ENCODE data around the gene THSD4.
"Not testable (repeated sequence)": the region's sequence is repeated elsewhere in the genome, so short reads cannot be mapped to it uniquely, and the experiment has no call there.

THSD4 gene

DNA sequence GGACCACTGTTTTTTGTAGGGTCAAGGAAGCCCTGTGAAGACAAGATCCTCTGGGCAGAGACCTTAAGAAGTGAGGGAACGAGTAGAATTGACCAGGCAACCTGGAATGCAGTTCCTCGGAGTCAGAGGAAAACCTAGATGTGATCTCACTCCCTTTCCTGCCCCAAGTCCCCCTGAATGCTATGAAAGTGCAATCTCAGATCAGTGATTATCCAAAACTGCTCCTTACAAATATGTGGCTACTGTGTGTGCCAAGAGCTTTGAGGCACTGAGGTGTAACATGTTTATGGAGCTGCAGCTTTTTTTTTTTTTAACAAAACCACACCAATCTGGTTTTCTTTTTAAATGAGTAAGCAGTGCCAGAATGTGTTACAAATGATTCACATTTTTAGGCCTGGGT, 35.8 kb downstream of the THSD4 start:
- DNase-seq: no peak

DNA sequence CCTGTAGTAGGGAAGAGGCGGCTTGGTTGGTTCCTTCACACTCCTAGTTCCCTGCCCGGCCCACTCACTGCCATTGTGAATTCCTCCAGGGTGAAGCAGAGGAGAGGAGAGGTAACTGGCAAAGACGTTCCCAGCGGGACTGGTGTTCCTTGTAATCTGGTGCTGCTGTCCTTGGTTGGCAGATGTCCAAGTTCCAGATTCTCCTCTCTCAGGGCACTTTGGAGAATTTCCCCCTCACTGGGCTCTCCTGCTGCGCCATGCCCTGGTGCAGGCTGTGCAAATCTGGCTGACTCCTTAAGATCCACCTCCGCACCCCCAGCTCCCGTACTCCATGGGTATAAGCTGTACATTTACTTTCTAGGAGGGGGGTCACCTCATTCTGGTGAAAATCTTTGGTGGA, 37.3 kb downstream of the THSD4 start:
- no peak for DNase-seq

DNA sequence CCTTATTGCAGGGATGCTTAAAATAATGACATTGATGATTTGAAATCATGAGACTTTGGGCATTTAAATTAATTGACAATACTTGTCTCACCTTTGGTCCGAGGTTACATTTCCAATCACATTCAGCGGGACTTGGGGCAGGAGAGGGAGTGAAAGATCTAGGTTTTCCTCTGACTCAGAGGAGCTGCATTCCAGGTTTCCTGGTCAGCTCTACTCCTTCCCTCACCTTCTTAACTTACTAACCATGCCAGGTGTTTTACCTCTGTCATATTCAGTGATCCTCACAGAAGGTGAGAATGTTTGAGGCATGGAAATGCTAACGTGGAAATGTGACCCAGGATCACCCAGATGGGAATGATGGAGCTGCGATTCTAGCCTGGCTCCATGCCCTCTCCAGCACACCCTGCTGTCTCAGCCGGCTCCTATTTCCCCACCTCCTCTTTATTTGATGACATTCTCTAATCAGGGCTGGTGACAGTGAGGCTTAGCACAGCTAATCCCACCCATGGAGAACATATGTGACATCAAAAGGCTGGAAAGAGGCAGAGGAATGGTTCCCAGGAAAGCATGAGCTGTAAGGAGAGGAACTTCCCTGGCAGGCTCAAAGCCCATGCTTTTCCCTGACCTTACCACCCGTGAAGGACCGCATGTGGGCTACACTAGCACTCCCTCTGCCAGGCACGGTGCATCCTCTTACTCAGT, 38.7 kb downstream of the THSD4 start:
- no peak for DNase-seq

DNA sequence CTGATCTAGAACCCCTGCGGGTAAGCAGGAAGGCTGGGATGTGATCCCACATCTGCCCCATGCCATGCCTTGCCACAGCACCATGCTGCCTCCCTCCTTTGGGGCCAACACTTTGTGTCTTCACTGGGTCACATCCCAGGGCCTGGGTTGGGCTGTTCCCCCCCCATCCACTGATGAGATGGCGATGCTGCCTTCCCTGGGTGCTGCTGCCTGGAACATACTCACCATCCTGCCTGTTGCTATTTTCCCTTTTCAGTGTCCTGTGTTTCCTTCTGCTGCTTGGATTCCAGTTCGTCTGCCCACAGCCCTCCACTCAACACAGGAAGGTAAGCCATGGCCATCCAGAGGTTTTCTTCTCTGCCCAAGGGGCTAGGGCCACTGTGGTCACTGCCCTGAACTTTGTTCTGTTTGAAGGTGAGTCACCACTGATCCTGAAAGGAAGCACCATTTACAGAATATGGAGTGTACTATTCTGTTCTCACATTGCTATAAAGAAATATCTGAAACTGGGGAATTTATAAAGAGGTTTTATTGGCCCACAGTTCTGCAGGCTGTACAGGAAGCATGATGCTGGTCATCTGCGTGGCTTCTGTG, 39.4 kb downstream of the THSD4 start:
- no peak for DNase-seq

DNA sequence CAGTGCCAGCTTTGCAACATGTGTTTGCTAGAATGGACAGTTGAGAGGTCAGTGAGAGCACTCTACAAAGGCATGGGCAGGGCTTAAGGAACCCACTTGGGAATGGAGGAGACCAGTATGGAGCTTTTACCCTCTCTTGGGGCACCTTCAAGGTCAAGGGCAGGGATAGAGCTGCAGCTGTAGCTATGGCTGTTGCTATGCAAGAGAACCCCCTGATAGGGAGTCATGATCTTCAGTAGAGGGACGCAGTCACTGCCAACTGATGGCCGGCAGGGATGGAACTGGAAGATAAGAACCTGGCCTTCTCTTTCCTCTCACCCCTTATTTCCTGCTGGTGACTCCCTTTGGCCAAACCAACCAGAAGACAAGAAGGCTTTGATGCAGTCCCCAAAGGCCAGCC, 40.3 kb downstream of the THSD4 start:
- no peak for DNase-seq

DNA sequence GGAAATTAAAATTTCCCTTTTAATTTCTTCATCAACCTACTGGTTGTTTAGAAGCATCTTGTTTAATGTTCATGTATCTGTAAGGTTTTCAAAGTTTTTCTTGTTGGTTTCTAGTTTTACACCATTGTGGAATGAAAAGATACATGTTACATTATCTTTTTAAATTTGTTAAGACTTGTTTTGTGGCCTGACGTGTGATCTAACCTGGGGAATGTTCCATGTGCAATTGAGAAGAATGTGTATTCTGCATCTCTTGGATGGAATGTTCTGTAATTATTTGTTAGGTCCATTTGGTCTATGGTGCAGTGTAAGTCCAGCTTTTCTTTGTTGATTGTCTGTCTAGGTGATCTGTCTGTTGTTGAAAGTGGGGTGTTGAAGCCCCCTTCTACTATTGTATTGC, 45.7 kb downstream of the THSD4 start:
- DNase-seq: no peak

DNA sequence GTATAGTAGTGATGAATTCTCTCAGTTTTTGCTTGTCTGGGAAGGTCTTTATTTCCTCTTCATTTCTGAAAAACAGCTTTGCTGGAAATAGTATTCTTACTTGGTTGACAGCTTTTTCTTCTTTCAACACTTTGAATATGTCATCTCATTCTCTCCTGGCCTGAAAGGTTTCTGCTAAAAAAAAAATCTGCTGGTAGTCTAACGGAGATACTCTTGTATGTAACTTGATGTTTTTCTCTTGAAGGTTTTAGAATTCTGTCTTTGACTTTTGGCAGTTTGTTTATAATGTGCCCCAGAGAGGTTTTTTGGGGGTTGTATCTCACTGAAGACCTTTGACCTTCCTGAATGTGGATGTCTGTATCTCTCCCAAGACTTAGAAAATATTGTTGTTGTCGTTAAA, 47.0 kb downstream of the THSD4 start:
- no peak for DNase-seq

DNA sequence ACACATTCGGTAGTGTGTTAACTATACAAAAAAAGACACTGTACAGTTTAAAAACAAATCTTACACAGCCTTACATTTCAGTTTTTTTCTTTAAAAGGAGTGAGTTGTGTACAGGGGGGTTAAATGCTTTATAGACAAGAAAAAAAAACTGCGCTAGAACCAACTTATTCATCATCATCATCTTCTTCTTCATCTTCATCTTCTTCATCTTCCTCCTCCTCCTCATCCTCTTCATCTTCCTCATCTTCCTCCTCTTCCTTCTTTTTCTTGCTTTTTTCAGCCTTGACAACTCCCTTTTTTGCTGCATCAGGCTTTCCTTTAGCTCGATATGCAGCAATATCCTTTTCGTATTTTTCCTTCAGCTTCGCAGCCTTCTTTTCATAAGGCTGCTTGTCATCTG, 49.3 kb downstream of the THSD4 start:
- DNase-seq: not testable (repeated sequence)

DNA sequence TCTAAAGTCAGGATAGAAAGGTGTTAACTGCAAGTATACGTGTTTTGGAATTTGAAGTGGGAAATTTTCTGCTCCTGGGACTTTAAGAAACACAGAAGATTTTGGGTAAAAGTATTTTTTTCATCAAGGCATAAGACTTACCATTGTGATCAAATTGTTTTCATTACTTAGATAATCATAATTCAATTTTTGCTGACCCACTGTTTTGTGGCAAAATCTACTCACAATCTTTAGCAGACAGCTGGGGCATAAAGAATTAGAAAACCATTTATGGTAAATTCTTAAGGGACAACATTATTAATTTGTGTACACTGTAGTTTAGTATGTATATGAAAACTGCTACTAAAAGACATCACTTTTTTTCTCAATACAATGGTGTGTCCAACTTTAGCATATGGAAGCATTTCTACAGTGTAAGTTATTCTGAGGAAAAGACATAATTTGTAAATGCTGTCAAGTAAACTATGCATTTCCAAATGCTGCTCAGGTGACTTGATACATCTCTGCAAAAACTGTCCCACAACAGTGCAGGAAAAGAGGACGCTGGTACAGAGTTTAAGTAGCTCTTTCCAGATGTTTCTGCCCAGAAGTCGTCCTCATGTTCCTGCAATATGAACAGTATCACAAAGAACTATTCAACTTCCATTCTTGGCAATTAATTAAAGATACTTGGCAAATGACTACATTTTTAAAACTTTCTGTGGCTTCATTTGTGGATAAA, 52.3 kb downstream of the THSD4 start:
- no peak for DNase-seq

DNA sequence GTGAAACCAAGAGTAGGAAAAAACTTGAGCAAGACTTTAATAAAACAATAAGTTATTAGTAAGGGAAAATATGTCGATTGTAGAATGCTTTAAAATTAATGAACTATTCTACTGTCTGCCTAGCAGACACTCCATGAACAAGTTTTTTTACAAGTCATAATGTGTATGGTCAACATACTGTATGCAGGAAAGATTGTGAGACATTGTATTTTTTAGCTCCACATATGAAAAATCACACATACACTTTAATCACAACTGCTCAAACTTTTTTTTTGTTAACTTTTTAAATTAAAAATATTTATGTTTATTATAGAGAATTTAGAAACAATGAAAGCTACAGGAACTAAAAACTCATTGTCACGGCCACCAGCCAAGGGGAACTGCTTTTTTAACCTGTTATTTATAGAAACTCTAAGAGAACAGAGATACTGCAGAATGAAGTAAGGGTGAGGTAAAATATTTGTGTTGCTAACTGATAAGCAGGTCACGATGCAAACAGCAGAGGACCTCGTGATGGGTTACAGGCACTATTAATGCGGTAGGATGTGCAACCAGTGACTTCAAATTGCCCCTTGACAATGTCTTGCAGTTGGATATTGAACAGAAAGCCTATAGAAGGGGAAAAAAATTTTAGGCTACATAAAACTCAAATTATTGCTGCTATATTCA, 53.0 kb downstream of the THSD4 start:
- DNase-seq: no peak

DNA sequence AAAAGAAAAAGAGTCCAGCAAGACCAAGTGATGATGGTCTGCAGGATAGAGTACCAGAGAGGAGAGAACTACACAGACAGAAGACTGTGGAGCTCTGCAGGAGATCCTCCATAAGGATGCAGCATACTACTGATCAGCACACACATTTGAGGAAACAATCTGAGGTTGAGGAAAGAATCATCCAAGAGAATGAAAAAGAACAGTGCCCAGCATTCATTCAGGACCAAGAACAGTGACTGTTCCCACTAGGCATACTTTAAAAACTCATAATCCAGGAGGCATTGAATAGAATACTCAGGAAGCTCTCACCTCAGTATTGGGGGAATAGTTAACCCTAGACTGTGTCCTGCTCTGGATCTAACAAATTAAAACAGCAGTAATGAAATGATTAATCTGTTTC, 54.9 kb downstream of the THSD4 start:
- no peak for DNase-seq

DNA sequence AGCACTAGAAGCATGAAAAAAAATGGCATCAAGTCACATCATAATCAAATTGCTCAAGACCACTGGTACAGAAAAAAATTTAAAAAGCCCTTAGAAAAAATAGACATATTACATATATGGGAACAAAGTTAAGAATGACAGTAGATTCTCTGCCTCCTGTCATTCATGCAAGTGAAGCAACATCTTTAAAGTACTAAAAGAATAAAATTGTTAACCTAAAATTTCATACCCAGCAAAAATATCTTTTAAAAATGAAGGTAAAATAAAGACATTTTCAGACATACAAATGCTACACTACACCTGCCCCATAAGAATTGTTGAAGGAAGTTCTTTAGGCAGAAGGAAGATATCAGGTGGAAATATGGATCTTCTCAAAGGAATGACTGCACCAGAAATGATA, 55.9 kb downstream of the THSD4 start:
- no peak for DNase-seq

DNA sequence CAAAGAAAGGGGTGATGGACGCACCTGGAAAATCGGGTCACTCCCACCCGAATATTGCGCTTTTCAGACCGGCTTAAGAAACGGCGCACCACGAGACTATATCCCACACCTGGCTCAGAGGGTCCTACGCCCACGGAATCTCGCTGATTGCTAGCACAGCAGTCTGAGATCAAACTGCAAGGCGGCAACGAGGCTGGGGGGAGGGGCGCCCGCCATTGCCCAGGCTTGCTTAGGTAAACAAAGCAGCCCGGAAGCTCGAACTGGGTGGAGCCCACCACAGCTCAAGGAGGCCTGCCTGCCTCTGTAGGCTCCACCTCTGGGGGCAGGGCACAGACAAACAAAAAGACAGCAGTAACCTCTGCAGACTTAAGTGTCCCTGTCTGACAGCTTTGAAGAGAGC, 59.1 kb downstream of the THSD4 start:
- not testable (repeated sequence) for DNase-seq

DNA sequence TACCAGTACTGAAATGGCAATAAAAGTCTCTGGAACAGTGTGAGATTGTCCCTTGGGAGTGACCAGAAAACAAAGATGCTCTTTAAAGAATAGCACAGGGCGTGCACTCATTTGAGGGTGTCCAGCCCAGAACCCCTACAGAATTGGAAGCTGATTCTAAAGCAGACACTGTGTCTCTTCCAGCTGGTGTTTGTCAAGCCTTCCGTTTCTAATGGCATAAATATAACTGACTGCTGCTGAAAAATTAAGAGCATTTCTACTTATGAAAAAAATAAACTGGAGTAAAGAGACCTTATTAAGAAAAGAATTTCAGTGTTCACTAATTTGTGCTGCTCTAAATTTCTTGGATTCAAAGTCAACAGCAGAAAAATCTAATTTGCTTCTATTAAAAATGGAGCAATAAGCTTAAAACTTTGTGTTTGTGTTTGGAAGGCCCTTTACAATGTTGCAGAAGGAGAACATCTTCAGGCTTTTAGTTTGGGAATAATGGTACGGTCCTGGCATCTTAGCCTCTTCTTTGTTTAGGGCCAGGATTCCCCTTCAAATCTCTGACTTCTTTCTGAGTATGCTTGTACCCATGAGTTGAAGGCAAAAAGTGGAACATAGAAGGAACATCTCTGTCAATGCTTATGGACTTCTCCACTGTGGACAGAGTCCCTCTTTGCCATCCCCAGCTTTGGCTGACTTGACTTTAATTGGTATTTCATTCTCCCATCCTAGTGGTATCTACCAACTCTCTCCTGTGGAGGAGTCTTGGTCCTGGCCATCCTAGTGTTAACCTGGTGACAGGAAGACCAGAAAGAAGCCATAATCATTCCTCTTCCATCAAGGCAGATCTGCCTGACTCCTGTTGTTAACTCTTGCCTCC, 65.9 kb downstream of the THSD4 start:
- DNase-seq: no peak

DNA sequence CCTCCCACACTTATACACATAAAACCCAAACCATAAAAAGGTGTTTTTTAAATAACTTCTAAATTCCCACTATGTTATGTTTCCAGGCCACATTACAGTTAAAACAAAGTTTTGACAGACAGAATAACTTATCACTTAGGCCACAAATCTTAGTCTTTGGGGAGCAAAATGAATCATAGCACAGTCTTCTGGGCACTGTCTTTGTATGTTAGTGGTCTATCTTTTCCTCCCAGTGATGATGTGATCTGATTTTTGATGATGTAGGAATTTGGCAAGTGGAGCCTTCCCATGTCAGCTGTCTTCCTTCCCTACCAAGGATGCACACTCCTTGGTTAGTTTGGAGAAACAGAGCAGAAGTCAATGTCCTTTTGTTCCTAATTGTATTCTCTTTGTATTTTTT, 67.3 kb downstream of the THSD4 start:
- no peak for DNase-seq

DNA sequence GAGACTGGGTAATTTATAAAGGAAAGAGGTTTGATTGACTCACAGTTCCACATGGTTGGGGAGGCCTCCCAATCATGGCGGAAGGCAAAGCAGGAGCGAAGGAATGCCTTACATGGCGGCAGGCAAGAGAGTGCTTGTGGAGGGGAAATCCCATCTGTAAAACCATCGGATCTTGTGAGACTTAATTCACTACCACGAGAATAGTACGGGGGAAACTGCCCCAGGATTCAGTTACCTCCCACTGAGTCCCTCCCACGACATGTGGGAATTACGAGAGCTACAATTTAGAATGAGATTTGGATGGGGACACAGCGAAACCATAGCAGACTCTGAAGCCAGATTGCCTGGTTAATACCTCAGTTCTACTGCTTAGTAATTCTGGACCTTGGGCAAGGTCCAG, 67.8 kb downstream of the THSD4 start:
- no peak for DNase-seq

DNA sequence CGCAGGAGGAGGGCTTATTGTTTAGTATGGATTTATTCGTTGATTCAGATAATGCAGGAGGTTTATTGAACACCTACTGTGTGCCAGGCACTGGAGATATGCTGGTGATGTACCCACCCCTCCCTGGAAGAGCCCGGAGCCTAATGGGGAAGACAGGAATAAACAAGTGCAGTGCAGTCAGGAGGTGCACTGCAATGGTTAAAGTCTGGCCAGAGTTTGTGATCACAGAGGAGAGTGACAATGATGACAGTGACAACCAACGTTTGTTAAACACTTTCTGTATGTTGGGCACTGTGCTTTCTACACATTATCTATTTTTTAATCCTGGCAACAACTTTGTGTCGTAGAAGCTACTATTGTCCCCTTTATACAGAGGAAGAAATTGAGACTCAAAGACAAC, 70.4 kb downstream of the THSD4 start:
- DNase-seq: no peak

DNA sequence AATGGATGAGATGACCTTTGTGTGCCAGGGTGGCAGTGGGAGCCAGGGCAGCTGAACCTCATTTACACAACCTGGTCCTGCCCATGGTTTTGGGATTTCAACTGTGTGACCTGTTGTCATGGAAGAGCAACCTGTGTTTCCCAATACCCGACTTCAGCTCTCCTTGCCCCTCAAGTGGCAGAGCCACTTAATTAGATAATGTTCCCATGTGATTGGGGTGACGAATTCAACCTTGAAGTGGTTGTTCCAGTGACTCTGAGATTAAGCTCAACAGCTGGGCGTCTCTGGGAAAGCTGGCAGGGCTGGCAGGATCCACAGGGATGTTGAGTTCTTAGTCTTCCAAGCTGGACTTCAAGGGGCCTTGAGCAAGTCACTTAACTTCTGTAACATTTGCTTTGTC, 71.0 kb downstream of the THSD4 start:
- DNase-seq: no peak

DNA sequence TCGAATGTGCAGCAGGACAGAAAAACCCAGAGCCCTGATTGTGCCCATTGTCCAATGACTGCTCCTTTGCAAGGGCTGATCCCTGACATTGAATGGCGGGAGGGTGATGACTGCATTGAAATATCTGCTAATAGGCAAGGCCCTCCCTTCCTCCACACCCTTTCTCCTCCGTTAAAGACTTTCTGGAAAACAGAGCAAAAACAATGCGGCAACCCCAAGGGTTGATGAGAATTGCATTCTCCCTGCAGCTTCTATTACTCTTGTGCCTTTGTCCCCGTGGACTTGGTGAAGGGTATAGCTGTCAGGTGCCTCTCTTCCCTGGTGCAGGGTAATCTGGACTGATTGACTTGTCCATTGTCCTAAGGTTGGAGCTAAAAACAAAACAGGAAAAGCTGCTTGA, 71.8 kb downstream of the THSD4 start:
- no peak for DNase-seq

DNA sequence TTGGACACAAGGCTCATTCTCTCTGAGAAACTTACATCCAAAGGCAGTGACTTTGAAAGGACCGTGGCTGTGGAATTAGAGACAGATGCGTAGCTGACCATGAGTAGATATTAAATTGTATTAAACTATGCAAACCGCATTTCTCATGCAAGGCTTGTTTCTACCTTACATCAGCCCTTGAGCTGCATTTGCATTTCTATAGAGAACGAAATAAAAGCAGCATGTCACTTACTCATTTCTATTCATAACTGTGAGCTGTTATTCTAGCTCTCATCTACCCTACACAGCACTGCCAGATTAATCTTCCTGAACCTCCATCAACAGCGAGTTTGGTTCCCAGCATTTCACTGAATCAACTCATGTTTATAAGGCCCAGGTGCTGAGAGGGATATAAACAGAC, 72.3 kb downstream of the THSD4 start:
- no peak for DNase-seq

DNA sequence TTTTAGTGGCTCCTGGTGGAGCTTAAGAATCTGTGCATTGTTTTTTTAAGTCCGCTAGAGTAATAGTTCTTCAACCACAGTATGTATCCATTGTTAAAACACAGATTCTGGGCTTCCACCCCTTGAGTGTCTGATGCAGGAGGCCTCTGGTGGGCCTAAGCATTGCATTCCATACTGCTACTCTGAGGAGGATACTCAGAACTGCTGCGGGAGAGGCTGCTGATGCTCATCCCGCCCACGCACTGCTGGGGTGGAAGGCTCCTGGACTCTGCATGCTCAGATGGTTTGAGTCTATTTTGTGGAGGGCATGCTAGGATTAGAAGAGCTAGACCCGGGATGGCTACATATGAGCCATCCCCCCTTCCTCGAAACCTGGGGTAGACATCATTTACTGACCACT, 74.4 kb downstream of the THSD4 start:
- DNase-seq: no peak

DNA sequence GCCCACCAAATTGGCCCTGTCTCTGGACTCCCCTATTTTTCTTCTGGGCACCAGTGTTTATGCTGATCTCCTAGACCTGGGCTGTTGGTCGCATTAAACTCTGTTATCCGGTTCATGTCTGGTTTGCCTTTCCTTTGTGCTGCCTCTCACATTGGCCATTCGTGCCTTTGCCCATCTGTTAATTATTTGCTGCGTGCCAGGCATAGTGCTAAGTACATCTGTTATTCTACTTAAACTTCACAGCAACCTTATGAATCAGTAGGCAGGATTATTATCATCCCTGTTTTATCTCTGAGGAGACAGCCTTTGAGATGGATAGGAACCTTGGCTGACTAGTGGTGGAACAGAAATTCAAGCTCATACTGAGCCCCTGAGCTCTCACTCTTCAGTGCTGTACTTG, 76.0 kb downstream of the THSD4 start:
- DNase-seq: no peak

DNA sequence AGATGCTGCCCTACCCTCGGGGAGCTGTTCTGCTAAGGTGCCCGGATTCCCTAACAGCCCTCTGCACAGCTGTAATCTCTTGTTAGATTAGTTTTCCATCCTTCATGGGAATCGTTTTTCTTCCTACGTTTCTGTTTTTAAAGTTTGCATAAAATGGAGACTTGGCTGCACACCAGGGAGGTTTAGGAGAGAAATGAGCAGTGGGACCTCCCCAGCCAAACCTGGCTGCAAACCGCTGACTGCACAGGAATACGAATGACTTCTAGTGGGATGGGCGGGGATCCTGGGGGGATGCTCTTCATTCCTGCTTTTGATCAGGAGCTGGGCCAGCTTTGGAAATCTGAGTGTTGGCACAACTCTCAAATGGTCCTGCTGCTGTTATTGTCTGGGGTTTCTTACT, 77.5 kb downstream of the THSD4 start:
- no peak for DNase-seq
